ENCODE data around the gene OLFML2B. TPM values are rescaled to one million over a fixed set of nuclear protein-coding genes. Genes with fewer than 3 reads are reported as not detected.

OLFML2B gene
- total RNA-seq, 2 donors from 2014 or later, result 32.2 to 46.6 TPM

DNA sequence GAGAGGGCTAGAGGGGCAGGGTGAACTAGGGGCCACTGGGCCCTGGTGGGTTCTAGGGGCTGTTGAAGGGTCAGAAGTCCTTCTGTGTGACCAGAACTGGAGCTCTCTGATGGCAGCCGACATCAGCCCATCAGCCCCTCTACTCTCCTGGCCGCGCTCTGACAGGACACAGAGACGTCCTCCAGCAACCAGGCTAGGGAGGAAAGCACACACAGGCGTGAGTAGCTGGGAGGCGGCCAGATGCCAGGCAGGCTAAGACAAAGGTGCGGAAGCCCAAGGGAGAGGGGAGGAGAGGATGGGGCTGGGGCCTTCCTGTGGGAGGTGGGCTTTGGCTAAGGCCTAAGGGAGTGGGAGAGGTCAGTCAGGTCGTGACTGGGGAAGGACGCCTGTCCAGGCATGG, 50.8 kb downstream of the OLFML2B start:
- DNase-seq (ENCODE audit: low spot score) (no peak), ATAC-seq (ENCODE audit: insufficient number of reproducible peaks, low FRiP score, low read depth) (no peak)
- H3K27me3 ChIP-seq (replicated peaks; ENCODE audit: insufficient read depth), result no peaks in the 10 kb centered on the region
- H3K4me1 ChIP-seq (ENCODE audit: control insufficient read depth in 1 of 2, low read depth in 2 of 2), result peaks cover 16 to 52% of the 10 kb centered on the region in 2 donors
- TF ChIP-seq, protein P1, sequence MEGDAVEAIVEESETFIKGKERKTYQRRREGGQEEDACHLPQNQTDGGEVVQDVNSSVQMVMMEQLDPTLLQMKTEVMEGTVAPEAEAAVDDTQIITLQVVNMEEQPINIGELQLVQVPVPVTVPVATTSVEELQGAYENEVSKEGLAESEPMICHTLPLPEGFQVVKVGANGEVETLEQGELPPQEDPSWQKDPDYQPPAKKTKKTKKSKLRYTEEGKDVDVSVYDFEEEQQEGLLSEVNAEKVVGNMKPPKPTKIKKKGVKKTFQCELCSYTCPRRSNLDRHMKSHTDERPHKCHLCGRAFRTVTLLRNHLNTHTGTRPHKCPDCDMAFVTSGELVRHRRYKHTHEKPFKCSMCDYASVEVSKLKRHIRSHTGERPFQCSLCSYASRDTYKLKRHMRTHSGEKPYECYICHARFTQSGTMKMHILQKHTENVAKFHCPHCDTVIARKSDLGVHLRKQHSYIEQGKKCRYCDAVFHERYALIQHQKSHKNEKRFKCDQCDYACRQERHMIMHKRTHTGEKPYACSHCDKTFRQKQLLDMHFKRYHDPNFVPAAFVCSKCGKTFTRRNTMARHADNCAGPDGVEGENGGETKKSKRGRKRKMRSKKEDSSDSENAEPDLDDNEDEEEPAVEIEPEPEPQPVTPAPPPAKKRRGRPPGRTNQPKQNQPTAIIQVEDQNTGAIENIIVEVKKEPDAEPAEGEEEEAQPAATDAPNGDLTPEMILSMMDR (IDR thresholded peaks at IDR 0.05), result no peak
- no peak overlapping the region for H3K4me3 ChIP-seq
- H3K27ac ChIP-seq, result no peak overlapping the region
- no peaks in the 10 kb centered on the region for H3K36me3 ChIP-seq
- H3K9me3 ChIP-seq, result no peaks in the 10 kb centered on the region

DNA sequence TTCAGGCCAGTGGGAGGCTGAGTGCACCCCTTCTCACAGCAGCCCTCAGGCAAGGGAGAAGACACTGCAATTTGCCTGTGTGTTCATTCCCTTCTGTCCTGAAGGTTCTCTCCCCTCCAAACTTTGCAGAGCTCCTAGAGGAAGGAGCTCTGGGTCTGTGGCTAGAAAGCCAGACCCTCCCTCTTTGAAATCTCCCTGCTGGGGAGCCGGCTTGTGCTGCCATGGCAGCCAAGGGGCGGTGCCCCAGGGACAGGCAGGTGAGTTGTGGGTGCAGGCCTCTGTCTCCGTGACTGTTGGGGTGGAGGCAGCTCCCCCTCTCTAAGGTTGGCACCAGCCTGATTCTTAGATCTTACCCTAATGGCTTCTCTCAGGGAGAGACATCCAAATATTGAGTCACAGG, 53.0 kb downstream of the OLFML2B start:
- Histone ChIP-seq H3K27me3 (replicated peaks; ENCODE audit: insufficient read depth) (no peaks in the 10 kb centered on the region), H3K27ac (peak overlapping the region in 1 of 2 donors; percentile 4), H3K36me3 (no peaks in the 10 kb centered on the region), H3K9me3 (no peaks in the 10 kb centered on the region), H3K4me1 (ENCODE audit: control insufficient read depth in 1 of 2, low read depth in 2 of 2) (peaks cover 16 to 52% of the 10 kb centered on the region in 2 donors), H3K4me3 (no peak overlapping the region)
- TF ChIP-seq, protein P1 (IDR thresholded peaks at IDR 0.05), result no peak
- DNase-seq (ENCODE audit: low spot score), result no peak
- no peak for ATAC-seq (ENCODE audit: insufficient number of reproducible peaks, low FRiP score, low read depth)

DNA sequence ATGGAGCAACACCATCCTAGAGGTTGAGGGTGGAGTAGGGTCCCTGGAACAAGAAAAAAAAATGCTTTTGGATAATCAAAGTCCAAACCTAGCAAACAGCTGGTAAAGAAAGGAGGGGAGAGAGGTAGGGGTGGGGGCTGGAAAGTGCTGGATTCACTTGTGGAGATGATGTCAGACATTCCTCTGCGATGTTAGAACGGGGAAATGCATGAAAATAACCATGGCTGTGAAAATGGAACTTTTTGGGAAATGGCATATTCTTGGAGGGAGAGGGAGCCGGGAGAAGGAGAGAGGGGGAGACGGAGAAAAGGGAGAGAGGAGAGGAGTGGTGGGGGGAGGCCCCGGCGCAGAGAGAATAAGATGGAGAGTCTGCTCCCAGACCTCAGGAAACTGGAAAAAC, 53.6 kb downstream of the OLFML2B start:
- no peaks in the 10 kb centered on the region for H3K36me3 ChIP-seq
- TF ChIP-seq, protein P1 (IDR thresholded peaks at IDR 0.05), result no peak
- H3K4me3 ChIP-seq, result no peak overlapping the region
- DNase-seq (ENCODE audit: low spot score) (no peak), ATAC-seq (ENCODE audit: insufficient number of reproducible peaks, low FRiP score, low read depth) (no peak)
- H3K27ac ChIP-seq, result peak overlapping the region in 1 of 2 donors; percentile 4
- no peaks in the 10 kb centered on the region for H3K9me3 ChIP-seq
- peaks cover 16 to 49% of the 10 kb centered on the region in 2 donors for H3K4me1 ChIP-seq (ENCODE audit: control insufficient read depth in 1 of 2, low read depth in 2 of 2)
- H3K27me3 ChIP-seq (replicated peaks; ENCODE audit: insufficient read depth), result no peaks in the 10 kb centered on the region

DNA sequence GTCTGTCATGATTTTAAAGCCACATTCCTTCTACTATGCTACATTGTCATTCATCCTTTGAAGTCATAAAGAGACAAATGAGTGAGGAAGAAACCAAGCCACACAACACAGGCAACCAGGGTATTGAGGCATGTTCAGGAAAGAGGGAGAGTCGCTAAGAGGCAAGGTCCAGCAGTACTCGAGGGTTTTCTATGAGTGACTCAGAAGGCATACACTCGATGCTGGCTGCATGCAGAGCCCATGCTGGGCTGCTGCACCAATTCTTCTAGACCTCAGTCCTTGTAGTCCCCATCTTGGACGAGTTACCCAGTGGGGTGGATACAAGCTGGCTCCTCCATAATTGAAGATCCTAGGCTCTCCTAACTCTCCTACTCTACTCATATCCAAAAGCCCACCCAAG, 57.6 kb downstream of the OLFML2B start:
- Histone ChIP-seq H3K27me3 (replicated peaks; ENCODE audit: insufficient read depth) (no peaks in the 10 kb centered on the region), H3K27ac (no peak overlapping the region), H3K9me3 (no peaks in the 10 kb centered on the region), H3K36me3 (no peaks in the 10 kb centered on the region), H3K4me3 (no peak overlapping the region), H3K4me1 (ENCODE audit: control insufficient read depth in 1 of 2, low read depth in 2 of 2) (peaks cover 28 to 43% of the 10 kb centered on the region in 2 donors)
- DNase-seq (ENCODE audit: low spot score) (no peak), ATAC-seq (ENCODE audit: insufficient number of reproducible peaks, low FRiP score, low read depth) (no peak)
- TF ChIP-seq, protein P1 (IDR thresholded peaks at IDR 0.05), result no peak

DNA sequence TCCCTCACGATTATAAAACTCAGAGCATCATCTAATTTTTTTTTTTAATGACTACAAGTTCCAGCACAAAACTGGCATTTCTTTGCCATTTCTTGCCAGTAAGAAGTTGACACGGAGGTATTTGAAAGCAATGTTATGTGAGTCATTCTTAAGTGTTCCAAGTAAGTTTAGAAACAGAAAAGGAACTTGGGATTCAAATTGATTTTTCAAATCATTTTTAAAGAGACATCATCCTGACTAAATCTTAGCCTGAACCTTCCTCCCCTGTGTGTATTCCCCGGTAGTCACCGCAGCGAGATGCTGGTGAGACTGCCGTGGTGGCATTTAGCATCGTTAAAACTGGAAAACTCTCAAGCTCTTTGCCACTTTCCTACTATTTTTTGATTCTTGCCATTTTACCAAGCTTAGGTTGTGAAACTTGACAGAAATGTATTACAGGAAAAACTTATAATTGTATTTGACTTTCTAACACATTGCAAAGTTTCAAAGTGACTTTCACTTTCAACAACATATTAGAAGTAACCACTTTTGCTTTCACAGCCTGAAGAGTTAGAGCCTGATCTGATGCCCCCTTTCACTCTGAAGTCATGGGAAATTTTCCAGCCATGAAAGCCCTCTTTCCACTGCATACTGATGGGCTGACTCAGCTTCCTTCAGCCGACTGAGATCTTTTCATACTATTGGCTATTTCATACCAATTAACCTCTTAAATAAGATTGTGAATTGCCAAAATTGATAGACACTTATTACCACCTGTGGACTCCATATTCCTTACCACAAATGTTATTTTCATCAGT, 61.4 kb downstream of the OLFML2B start:
- TF ChIP-seq, protein P1 (IDR thresholded peaks at IDR 0.05), result no peak
- H3K9me3 ChIP-seq, result no peaks in the 10 kb centered on the region
- H3K4me1 ChIP-seq (ENCODE audit: control insufficient read depth in 1 of 2, low read depth in 2 of 2), result peaks cover 22 to 35% of the 10 kb centered on the region in 2 donors
- peak; percentile 59 for ATAC-seq (ENCODE audit: insufficient number of reproducible peaks, low FRiP score, low read depth)
- DNase-seq (ENCODE audit: low spot score), result no peak
- peaks cover 5% of the 10 kb centered on the region for H3K36me3 ChIP-seq
- no peaks in the 10 kb centered on the region for H3K27me3 ChIP-seq (replicated peaks; ENCODE audit: insufficient read depth)
- H3K4me3 ChIP-seq, result peak overlapping the region; percentile 67
- peak overlapping the region; percentile 76 to 82 for H3K27ac ChIP-seq
